RWPE1 (cell line): ENCODE measurements around the gene BPIFA1.

Experiments
- CTCF ChIA-PET: fragments of 350-600 bp; sonication (Branson Sonifier 250); formaldehyde crosslinking; extraction: SDS; loops from one replicate; lab custom pipeline; 2021; lab: Yijun Ruan, JAX
- POLR2A ChIA-PET: fragments of 400-600 bp; formaldehyde crosslinking; extraction: SDS; loops from one replicate; lab custom pipeline; 2020; ENCODE audit warnings: antibody characterized with exemption; ENCODE audit not compliant: low non-redundant PET; lab: Yijun Ruan, JAX
- DNase-seq: peaks from one replicate; pipeline ENCODE4 v3.0.0; 2012; ENCODE audit warnings: low spot score
- H3K27ac ChIP-seq: fragments of 450-650 bp; 2 replicates; pipeline ENCODE4 v1.5.1; 2017
- TF ChIP-seq, protein P1 (sequence below): fragments of 450-650 bp; conservative IDR thresholded peaks from 2 replicates; pipeline ENCODE4 v1.5.1; 2017; ENCODE audit warnings: low read depth, mild to moderate bottlenecking

The BPIFA1 gene

DNA sequence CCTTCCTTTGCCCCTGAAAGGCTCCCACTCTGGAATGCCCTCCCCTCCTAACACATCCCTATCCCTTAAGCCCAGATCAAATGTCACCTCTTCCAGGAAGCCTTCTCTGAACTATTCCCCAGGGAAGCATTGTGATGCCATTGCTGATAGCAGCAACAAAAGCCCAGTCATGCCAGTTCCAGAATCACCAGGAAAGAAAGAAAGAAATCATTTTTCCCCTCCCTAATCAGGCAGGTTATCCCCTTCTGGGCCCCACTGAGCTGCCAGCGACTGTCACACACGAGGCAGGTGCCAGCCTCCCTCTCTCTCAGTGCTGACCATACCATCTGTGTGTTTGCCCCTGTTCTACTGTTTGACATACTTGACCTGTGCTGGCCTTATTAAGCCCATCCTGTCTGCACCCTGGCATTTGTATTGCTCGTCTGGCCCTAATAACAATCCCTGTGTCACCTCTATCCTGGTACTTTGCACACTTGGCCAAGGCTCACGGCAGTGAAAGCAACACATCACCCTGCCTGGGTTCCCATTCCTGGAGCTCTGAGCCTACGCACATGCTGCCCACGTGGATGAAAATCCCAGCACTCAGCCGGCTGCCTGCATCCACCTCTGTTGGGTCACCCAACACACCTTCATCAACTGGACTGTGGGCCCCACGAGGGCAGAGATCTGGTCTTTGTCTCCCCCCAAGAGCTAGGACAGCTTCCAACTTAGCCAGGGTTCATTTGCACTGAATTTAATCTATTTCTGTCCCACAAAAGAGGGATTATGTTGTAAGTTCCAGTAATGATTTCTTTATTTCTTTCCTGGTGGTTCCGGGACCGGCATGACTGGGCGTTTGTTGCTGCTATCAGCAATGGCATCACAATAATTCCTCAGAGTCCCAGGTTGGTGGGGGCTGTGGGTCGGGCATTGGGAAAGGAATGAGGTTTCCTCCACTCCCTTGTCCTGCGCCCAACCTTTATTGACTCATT is 42.0 kb downstream of the BPIFA1 start:
- CTCF ChIA-PET, result interaction anchor here (0.6 to 0.7 kb wide), 2 partner anchors 415 to 1693 kb away, joined by 3 read pairs; no protein-coding TSS in a partner anchor

DNA sequence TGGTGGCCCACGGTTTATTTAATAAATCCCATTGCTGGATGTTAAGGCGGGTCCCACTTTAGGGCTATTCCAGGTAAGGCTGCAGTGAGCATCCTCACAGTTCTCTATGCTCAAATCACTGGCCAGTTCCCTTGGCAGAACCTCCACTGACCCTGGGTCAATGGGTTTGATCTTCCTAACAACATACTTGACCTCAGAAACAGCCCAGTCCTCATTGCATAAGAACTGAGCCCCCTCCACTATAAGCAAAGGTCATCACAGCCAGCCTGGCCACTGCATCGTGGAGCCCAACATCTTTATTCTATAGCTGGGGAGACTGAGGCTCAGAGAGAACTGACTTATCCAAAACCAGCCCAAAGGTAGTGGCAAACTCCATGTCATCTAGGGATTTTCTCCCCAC is 42.9 kb downstream of the BPIFA1 start:
- TF ChIP-seq, protein P1, sequence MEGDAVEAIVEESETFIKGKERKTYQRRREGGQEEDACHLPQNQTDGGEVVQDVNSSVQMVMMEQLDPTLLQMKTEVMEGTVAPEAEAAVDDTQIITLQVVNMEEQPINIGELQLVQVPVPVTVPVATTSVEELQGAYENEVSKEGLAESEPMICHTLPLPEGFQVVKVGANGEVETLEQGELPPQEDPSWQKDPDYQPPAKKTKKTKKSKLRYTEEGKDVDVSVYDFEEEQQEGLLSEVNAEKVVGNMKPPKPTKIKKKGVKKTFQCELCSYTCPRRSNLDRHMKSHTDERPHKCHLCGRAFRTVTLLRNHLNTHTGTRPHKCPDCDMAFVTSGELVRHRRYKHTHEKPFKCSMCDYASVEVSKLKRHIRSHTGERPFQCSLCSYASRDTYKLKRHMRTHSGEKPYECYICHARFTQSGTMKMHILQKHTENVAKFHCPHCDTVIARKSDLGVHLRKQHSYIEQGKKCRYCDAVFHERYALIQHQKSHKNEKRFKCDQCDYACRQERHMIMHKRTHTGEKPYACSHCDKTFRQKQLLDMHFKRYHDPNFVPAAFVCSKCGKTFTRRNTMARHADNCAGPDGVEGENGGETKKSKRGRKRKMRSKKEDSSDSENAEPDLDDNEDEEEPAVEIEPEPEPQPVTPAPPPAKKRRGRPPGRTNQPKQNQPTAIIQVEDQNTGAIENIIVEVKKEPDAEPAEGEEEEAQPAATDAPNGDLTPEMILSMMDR, result no peak
- CTCF ChIA-PET, result no interaction called here
- POLR2A ChIA-PET, result no interaction called here
- no peak overlapping the region for H3K27ac ChIP-seq
- DNase-seq, result no peak

More for the DNA sequence above, 42.0 kb downstream of the BPIFA1 start:
- H3K27ac ChIP-seq, result no peak overlapping the region
- POLR2A ChIA-PET, result no interaction called here
- TF ChIP-seq, protein P1, result no peak
- DNase-seq, result no peak

GRCh38 chr20:33279261-33279910 is 43.6 kb downstream of the BPIFA1 start:
- CTCF ChIA-PET, result interaction anchor here (0.5 to 0.7 kb wide), 2 partner anchors 16 to 67 kb away, joined by 3 to 4 read pairs; no protein-coding TSS in a partner anchor
- DNase-seq, result no peak
- no peak overlapping the region for H3K27ac ChIP-seq
- TF ChIP-seq, protein P1, result no peak
- POLR2A ChIA-PET, result no interaction called here

DNA sequence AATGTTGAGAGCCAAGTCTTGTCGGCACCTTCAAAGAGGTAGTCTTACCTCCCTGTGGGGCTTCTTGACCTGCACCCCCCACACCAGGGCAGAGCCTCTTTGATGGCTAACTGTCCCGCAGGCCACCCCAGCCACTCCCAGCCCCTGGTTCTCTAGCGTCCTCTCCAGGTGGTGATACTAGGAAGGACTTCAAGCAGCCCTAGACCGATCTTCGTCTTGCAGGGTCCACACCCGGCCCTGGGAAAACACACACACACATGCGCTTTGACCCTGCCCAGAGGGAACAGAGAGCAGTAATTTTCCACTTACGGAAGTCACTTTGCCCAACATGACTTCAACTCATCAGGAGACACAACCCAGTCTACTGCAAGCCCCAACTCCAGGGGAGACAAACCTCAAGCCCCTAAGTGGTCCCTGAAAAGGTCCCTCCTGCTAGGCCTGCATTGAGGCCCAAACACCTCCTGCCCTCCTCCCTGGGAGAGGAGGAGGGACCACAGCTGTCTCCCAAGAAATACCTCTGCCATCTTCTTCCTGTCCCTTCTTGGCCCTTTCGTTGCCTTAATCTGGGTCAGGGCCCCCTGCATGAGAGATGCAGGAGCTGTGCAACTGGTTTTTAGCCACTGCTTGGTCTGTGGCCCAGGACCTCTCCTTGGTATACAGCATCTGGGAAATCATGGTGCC is 44.3 kb downstream of the BPIFA1 start:
- no peak for DNase-seq
- TF ChIP-seq, protein P1, result no peak
- POLR2A ChIA-PET, result no interaction called here
- CTCF ChIA-PET, result interaction anchor here (0.6 to 0.7 kb wide), 3 partner anchors 20 to 465 kb away, joined by 3 to 5 read pairs (median 4); partner anchors contain the start of gene SNTA1
- no peak overlapping the region for H3K27ac ChIP-seq

GRCh38 chr20:33280775-33281174 is 45.0 kb downstream of the BPIFA1 start:
- H3K27ac ChIP-seq, result no peak overlapping the region
- POLR2A ChIA-PET, result no interaction called here
- DNase-seq, result no peak
- CTCF ChIA-PET, result interaction anchor here (0.6 to 1.1 kb wide), 3 partner anchors 19 to 466 kb away, joined by 3 to 4 read pairs (median 4); no protein-coding TSS in a partner anchor
- TF ChIP-seq, protein P1, result no peak
